Lower leg skin (tissue), 3 donors: ENCODE measurements around the gene TNIK.
"Not testable (repeated sequence)": the region's sequence is repeated elsewhere in the genome, so short reads cannot be mapped to it uniquely, and the experiment has no call there.

Experiments used
- CTCF ChIP-seq, 3 donors: fragments of 450-650 bp; IDR thresholded peaks; one replicate each; pipeline ENCODE4 v1.5.1; 2016; ENCODE audit warnings: antibody characterized with exemption in 3 of 3, mild to moderate bottlenecking in 3 of 3, moderate library complexity in 2 of 3
- POLR2A ChIP-seq, 2 donors: fragments of 450-650 bp; IDR thresholded peaks; one replicate each; pipeline ENCODE4 v1.6.1; 2016 to 2017; ENCODE audit warnings: antibody characterized with exemption in 2 of 2, mild to moderate bottlenecking in 1 of 2, moderate library complexity in 1 of 2

GRCh38 chr3:171304017-171304416 lies 156.2 kb downstream of the TNIK start:
- not testable (repeated sequence) for TF ChIP-seq CTCF, POLR2A (IDR thresholded peaks at IDR 0.05)
